Measurements from ENCODE around the gene CAMK4.

CAMK4 gene

DNA sequence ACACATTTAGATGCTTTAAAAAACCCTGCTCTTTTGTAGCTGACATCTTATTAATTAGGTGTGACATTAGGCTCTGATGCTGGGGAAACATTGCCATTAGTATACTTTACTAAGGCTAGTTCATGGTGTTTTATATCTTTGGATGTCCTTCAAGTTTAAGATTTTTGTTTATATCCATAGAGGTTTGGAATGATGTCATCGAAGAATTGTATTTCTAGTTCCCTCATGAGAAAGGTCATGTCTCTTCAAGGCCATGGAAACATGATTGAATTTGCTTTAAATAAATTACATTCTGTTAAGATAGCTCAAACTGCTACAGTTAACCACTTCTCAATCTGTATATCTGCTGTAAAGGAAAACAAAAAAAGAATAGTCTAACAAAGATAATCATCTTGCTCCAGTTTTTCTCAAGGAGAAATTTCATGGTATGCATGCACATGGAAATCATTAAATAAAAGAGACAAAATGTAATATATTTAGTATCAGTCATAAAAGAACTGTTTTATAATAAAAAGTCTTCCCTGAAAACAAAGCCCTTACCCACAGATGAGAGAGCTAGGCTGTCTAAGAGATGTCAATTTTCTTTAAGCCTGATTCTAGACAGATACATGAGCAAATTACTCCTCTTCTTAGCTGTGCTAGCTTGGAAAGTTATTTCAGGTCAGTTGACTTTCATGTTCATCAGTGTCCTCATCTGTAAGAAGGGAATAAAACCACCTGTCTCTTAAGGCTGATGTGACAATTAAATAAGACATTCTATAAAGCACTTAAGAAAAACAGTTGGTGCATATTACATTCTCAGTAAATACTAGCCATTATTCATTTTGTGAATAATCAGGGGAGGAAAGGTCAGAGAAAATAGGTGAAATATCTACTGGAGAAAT is 313.2 kb downstream of the CAMK4 start:
- DNase-seq (ENCODE audit: low read depth in 2 of 2) = no peak

Data from stimulated activated CD4-positive, alpha-beta T cell treated with anti-CD3 and anti-CD28 coated beads, Interleukin-12 subunit alpha, Interleukin-12 subunit beta, amount 100 ng/mL, for 24 hours (primary cell).